Transverse colon (tissue), 4 donors: ENCODE data around the gene TMEM42. TPM values are rescaled to one million over a fixed set of nuclear protein-coding genes. Genes with fewer than 3 reads are reported as not detected.
A peak's percentile ranks its signal among the peaks of the same experiment; 100 is the strongest.
"Not testable (repeated sequence)": the region's sequence is repeated elsewhere in the genome, so short reads cannot be mapped to it uniquely, and the experiment has no call there.

Source experiments
- DNase-seq: peaks from one replicate; pipeline ENCODE4 v3.0.0-alpha.2; 2019
- H3K27ac ChIP-seq, 4 donors: fragments of 200-600 bp; sonication (generic); 2 replicates each; pipeline ENCODE4 v1.5.1; 2016 to 2018; ENCODE audit warnings: inconsistent platforms in 4 of 4
- H3K27me3 ChIP-seq: fragments of 200-600 bp; sonication (generic); 2 replicates; pipeline ENCODE4 v1.5.1; 2017; ENCODE audit warnings: inconsistent platforms
- H3K36me3 ChIP-seq, 4 donors: fragments of 200-600 bp; sonication (generic); 2 replicates each; pipeline ENCODE4 v1.5.1; 2017 to 2019; ENCODE audit warnings: inconsistent platforms in 4 of 4
- H3K4me1 ChIP-seq, 4 donors: fragments of 200-600 bp; sonication (generic); 2 replicates each; pipeline ENCODE4 v1.5.1; 2017 to 2020; ENCODE audit warnings: inconsistent platforms in 4 of 4
- H3K4me3 ChIP-seq, 4 donors: fragments of 200-600 bp; sonication (generic); 1 replicate in 1 of 4; 2 replicates in 3 of 4; pipeline versions ENCODE4 v1.5.1 to v1.6.1; 2017 to 2019; ENCODE audit warnings: inconsistent platforms in 4 of 4
- H3K9me3 ChIP-seq, 2 donors: fragments of 200-600 bp; sonication (generic); 2 replicates each; pipeline ENCODE4 v1.5.1; 2017 to 2019; ENCODE audit warnings: inconsistent platforms in 2 of 2
- EP300 ChIP-seq: sonication (generic); formaldehyde crosslinking; IDR thresholded peaks from one replicate; pipeline ENCODE4 v1.6.1; 2017; ENCODE audit warnings: antibody characterized with exemption, low read depth
- POLR2A ChIP-seq: fragments of 450-650 bp; IDR thresholded peaks from one replicate; pipeline ENCODE4 v1.6.1; 2016; ENCODE audit warnings: antibody characterized with exemption, mild to moderate bottlenecking, moderate library complexity
- POLR2AphosphoS5 ChIP-seq, 3 donors: sonication (generic); formaldehyde crosslinking; IDR thresholded peaks; one replicate each; pipeline ENCODE4 v1.6.1; 2016; ENCODE audit warnings: antibody characterized with exemption in 3 of 3
- whole genome bisulfite sequencing, 2 donors: methylation state at CpG; one replicate each; pipeline ENCODE4 v1.1.5; 2018; ENCODE audit warnings: low coverage in 1 of 2; 5-methylcytosine and 5-hydroxymethylcytosine counted together
- in situ Hi-C, 4 donors: fragments of 200-750 bp; cut with MboI; loops; one replicate each; pipeline versions ENCODE4 v1.15.0 to v1.15.1; 2017; ENCODE audit warnings: low sequenced_read_pairs in 3 of 4, low pct_ligation_motif_present in 1 of 4, low pct_unique_long_range_greater_than_20kb in 1 of 4
- intact Hi-C: fragments of 100-400 bp; cut with DNase I; formaldehyde crosslinking; loops from one replicate; pipeline ENCODE4 v1.15.1; 2023; ENCODE audit warnings: low total_unique reads
- total RNA-seq, 4 donors: library from RNA; depleted of rRNA; stranded (reverse); fragments of >200 nt; gene quantifications; one replicate each; pipeline ENCODE4 v1.1.0, GENCODE V29; 2016
- TF ChIP-seq, protein P1 (sequence below), 5 experiments: fragments of 200-600 bp in 3 of 5; fragments of 450-650 bp in 2 of 5; sonication (generic) in 3 of 5; IDR thresholded peaks; 1 replicate in 2 of 5; 2 replicates in 3 of 5; pipeline ENCODE4 v1.5.1; 2016 to 2017; ENCODE audit warnings: antibody characterized with exemption in 5 of 5, inconsistent platforms in 3 of 5, mild to moderate bottlenecking in 2 of 5, moderate library complexity in 1 of 5

Gene TMEM42
- total RNA-seq: 10 to 100 TPM in 3 of 4 donors, not detected in 1; 10.0 to 13.7 (median 12.3) TPM

DNA sequence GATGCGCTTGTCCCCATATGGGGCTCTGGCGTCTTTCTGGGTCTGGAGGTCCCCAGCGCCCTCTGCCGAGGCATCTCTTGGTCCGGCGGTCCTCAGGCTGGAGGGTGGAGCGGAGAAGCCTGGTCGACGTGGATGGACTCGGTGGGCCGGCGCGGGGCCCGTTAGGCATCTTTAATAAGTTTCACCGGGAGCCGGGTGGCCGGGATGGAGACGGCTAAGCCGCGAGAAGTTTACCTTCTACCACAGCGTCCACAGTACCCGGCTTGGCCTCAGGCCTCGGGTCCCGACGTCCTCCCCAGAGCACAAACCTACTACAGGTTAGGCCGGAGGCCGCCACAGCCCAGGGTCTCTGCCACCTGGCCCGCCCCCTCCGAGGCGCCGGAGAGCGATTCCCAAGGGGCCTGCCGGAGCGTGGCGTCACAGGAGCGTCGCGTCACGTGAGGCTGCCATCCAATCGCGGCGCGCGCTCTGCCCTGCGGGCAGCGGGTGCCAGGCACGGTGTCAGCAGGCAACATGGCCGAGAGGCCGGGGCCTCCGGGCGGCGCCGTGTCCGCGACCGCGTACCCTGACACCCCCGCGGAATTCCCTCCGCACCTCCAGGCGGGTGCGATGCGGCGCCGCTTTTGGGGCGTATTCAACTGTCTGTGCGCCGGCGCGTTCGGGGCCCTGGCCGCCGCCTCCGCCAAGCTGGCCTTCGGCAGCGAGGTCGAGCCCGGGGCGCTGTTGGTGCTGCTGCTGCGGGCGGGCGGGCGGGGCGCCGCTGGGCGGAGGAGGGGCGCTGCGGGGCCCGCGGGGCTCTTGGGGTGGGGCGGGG lies at the start of gene TMEM42:
Gene TMEM42 (plus strand): TSS at position 501 of the 814 bp plus-strand sequence. CDS start 13 bp downstream, at position 514.
- peak within 1 kb of the TSS; percentile 87 to 95 (median 94) for H3K27ac ChIP-seq
- in situ Hi-C loops: no loop called here
- WGBS, 2 donors: 3% methylated on average over 53 of the region's 91 CpGs; no CpG with 5 or more reads in 1 of the 2 donors
- H3K27me3 ChIP-seq: no peaks in the 10 kb centered on the region
- H3K4me3 ChIP-seq: peak within 1 kb of the TSS; percentile 47 to 92 (median 86)
- no peaks in the 10 kb centered on the region for H3K9me3 ChIP-seq
- TF ChIP-seq, protein P1, sequence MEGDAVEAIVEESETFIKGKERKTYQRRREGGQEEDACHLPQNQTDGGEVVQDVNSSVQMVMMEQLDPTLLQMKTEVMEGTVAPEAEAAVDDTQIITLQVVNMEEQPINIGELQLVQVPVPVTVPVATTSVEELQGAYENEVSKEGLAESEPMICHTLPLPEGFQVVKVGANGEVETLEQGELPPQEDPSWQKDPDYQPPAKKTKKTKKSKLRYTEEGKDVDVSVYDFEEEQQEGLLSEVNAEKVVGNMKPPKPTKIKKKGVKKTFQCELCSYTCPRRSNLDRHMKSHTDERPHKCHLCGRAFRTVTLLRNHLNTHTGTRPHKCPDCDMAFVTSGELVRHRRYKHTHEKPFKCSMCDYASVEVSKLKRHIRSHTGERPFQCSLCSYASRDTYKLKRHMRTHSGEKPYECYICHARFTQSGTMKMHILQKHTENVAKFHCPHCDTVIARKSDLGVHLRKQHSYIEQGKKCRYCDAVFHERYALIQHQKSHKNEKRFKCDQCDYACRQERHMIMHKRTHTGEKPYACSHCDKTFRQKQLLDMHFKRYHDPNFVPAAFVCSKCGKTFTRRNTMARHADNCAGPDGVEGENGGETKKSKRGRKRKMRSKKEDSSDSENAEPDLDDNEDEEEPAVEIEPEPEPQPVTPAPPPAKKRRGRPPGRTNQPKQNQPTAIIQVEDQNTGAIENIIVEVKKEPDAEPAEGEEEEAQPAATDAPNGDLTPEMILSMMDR (IDR thresholded peaks at IDR 0.05): peak in 4 of 5 experiments; percentile 7 to 20 (median 13)
- TF ChIP-seq EP300 (no peak), POLR2AphosphoS5 (IDR thresholded peaks at IDR 0.05) (peak; percentile 74 to 87 (median 81)), POLR2A (peak; percentile 80)
- DNase-seq: peak; percentile 90
- intact Hi-C loops: loop anchor here (5.0 kb wide), 1 partner anchor 244 kb away; no protein-coding TSS in a partner anchor
- H3K36me3 ChIP-seq: no peaks in the 10 kb centered on the region
- H3K4me1 ChIP-seq: peaks cover 7 to 13% (median 8%) of the 10 kb centered on the region in 4 donors

DNA sequence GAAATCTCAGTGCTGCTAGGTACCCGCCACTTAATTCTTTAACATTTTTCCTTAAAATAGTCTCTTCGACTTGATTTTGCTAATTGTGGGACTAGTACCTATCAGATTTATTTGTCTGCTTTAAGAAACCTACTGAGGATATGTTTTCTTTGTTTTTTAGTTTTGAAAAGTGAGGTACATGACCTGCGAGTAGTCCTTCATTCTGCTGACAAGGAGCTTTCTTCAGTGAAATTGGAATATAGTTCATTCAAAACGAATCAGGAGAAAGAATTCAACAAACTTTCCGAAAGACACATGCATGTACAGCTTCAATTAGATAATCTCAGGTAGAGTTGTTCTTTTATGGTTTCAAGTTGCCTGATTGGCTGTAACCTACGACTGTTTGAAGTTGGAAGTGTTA lies 47.0 kb upstream of the TMEM42 start:
- in situ Hi-C loops: no loop called here
- TF ChIP-seq EP300 (no peak), POLR2AphosphoS5 (IDR thresholded peaks at IDR 0.05) (no peak), POLR2A (no peak)
- TF ChIP-seq, protein P1 (IDR thresholded peaks at IDR 0.05): no peak
- Histone ChIP-seq H3K4me1 (no peaks in the 10 kb centered on the region), H3K36me3 (no peaks in the 10 kb centered on the region), H3K4me3 (no peak overlapping the region), H3K27me3 (no peaks in the 10 kb centered on the region), H3K9me3 (no peaks in the 10 kb centered on the region), H3K27ac (no peak overlapping the region)
- DNase-seq: no peak
- intact Hi-C loops: no loop called here
- 85 to 90% methylated on average over 6 of the region's 6 CpGs for WGBS, 2 donors

DNA sequence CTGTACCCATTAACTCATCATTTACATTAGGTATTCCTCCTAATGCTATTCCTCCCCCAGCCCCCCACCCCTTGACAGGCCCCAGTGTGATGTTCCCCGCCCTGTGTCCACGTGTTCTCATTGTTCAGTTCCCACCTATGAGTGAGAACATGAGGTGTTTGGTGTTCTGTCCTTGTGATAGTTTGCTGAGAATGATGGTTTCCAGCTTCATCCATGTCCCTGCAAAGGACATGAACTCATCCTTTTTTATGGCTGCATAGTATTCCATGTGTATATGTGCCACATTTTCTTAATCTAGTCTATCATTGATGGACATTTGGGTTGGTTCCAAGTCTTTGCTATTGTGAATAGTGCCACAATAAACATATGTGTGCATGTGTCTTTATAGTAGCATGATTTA lies 45.4 kb upstream of the TMEM42 start:
- H3K27me3 ChIP-seq, intact Hi-C loops, H3K9me3 ChIP-seq, H3K36me3 ChIP-seq, H3K4me1 ChIP-seq, DNase-seq, H3K27ac ChIP-seq, in situ Hi-C loops, H3K4me3 ChIP-seq: not testable (repeated sequence)
- WGBS, 2 donors: 100% methylated on average over 2 of the region's 2 CpGs; no CpG with 5 or more reads in 1 of the 2 donors

DNA sequence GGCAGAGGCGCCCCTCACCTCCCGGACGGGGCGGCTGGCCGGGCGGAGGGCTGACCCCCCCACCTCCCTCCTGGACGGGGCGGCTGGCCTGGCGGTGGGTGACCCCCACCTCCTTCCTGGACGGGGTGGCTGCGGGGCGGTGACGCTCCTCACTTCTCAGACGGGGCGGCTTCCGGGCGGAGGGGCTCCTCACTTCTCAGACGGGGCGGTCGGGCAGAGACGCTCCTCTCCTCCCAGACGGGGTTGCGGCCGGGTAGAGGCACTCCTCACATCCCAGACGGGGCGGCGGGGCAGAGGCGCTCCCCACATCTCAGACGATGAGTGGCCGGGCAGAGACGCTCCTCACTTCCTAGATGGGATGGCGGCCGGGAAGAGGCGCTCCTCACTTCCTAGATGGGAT lies 40.5 kb upstream of the TMEM42 start:
- WGBS, 2 donors: no CpG with 5 or more reads among the region's 34 CpGs
- H3K4me3 ChIP-seq, H3K27ac ChIP-seq, H3K27me3 ChIP-seq, DNase-seq, H3K9me3 ChIP-seq, in situ Hi-C loops, intact Hi-C loops, H3K4me1 ChIP-seq, H3K36me3 ChIP-seq: not testable (repeated sequence)

DNA sequence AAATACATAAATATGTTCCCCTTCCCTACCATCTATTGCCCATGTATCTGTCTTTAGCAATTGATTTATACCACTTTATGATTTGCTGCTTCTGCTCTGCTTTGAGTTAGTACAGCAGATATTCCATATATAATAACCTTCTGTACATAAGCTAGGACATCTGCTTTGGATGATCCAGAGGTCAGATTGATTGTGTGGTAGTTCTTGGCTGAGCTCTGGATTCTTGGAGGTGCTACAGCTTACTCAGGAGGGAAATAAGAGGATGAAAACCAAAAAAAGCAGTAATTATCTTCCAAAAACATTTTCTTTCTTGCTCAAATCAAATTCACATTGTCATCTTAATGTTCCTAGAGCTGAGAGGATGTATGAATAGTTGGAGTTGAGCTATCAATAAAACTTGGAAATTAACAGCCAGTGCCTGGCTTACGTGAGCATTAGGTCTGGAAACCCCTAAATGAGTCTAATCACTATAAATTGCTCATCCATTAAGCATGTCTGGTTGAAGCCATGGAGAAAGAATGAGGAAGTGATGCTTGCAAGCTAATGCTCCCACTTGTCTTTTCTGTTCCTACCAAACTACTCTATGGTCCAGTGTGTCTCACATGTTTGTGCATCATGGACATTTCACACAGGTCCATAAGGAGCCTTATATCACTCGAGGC lies 36.3 kb upstream of the TMEM42 start:
- in situ Hi-C loops: no loop called here
- intact Hi-C loops: no loop called here
- Histone ChIP-seq H3K4me3 (no peak overlapping the region), H3K4me1 (no peaks in the 10 kb centered on the region), H3K27ac (no peak overlapping the region), H3K27me3 (no peaks in the 10 kb centered on the region), H3K9me3 (no peaks in the 10 kb centered on the region), H3K36me3 (no peaks in the 10 kb centered on the region)
- 84 to 90% methylated on average over 2 of the region's 2 CpGs for WGBS, 2 donors
- no peak for DNase-seq
- no peak for TF ChIP-seq EP300
- TF ChIP-seq, protein P1 (IDR thresholded peaks at IDR 0.05): no peak
- no peak for TF ChIP-seq POLR2A
- TF ChIP-seq POLR2AphosphoS5 (IDR thresholded peaks at IDR 0.05): no peak
